Measurements from ENCODE around the gene NINL.

The NINL gene

GRCh38 chr20:25579081-25579770, 6.1 kb downstream of the NINL start:
- no peak for TF ChIP-seq CTCF (IDR thresholded peaks at IDR 0.05)

- TF ChIP-seq CTCF (IDR thresholded peaks at IDR 0.05): no peak
Measured at GRCh38 chr20:25576783-25577530, 8.4 kb downstream of the NINL start.

GRCh38 chr20:25574411-25574810, 10.9 kb downstream of the NINL start:
- no peak for TF ChIP-seq CTCF (IDR thresholded peaks at IDR 0.05)

GRCh38 chr20:25573288-25574251, 11.8 kb downstream of the NINL start:
- no peak for TF ChIP-seq CTCF (IDR thresholded peaks at IDR 0.05)

GRCh38 chr20:25571817-25572216, 13.5 kb downstream of the NINL start:
- TF ChIP-seq CTCF (IDR thresholded peaks at IDR 0.05): no peak

- TF ChIP-seq CTCF (IDR thresholded peaks at IDR 0.05): no peak
Measured at GRCh38 chr20:25571240-25571639, 14.1 kb downstream of the NINL start.

- no peak for TF ChIP-seq CTCF (IDR thresholded peaks at IDR 0.05)
Measured at GRCh38 chr20:25570148-25570530, 15.2 kb downstream of the NINL start.
